C4-2B (cell line): ENCODE results near the gene NME7.

Source experiments
- CTCF ChIP-seq: fragments of 450-650 bp; conservative IDR thresholded peaks from 2 replicates; pipeline ENCODE4 v1.5.1; 2017; ENCODE audit warnings: mild to moderate bottlenecking
- ZFX ChIP-seq: fragments of 450-650 bp; IDR thresholded peaks from 2 replicates; pipeline ENCODE4 v1.6.1; 2017

DNA sequence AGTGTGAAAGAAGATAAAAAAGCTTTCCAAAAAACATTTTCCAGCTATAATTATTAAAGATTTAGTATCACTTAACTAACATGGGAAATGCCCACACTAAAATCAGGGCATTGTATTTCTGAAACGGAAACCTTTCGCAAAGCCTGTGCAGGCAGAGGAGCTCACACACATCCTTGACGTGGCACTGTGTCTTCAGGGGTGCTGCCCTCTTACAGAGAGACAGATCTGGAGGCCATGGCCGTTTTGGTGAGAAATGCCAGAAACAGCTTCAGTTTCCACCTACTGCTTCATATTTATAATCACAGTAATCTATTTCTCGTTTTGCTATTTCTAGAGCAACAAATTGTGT, 234.4 kb downstream of the NME7 start:
- TF ChIP-seq CTCF (no peak), ZFX (no peak)
